Neural progenitor cell (in vitro differentiated cells): ENCODE results near the gene CKMT2. TPM values are rescaled to one million over a fixed set of nuclear protein-coding genes. Genes with fewer than 3 reads are reported as not detected.

Experiments
- DNase-seq: peaks from one replicate; pipeline ENCODE4 v3.0.0-alpha.2; 2016; ENCODE audit warnings: low spot score
- H2AFZ ChIP-seq: fragments of 200-600 bp; sonication (generic); replicated peaks from 2 replicates; pipeline ENCODE4 v1.6.1; 2016; ENCODE audit warnings: antibody characterized with exemption
- H3F3A ChIP-seq: fragments of 200-600 bp; sonication (generic); 2 replicates; pipeline ENCODE4 v1.6.1; 2016; ENCODE audit warnings: antibody characterized with exemption, low read depth
- H3K27ac ChIP-seq: fragments of 200-600 bp; sonication (generic); 2 replicates; pipeline ENCODE4 v1.5.1; 2016; ENCODE audit warnings: mild to moderate bottlenecking
- H3K27me3 ChIP-seq: fragments of 200-600 bp; sonication (generic); 2 replicates; pipeline ENCODE4 v1.6.1; 2016; ENCODE audit warnings: mild to moderate bottlenecking, moderate library complexity
- H3K36me3 ChIP-seq: fragments of 200-600 bp; sonication (generic); 2 replicates; pipeline ENCODE4 v1.5.1; 2016
- H3K4me1 ChIP-seq: fragments of 200-600 bp; sonication (generic); 2 replicates; pipeline ENCODE4 v1.6.1; 2016; ENCODE audit warnings: mixed run types
- H3K4me2 ChIP-seq: fragments of 200-600 bp; sonication (generic); 2 replicates; pipeline ENCODE4 v1.6.1; 2016
- H3K4me3 ChIP-seq: fragments of 200-600 bp; sonication (generic); 2 replicates; pipeline ENCODE4 v1.5.1; 2016
- H3K79me2 ChIP-seq: fragments of 200-600 bp; sonication (generic); 2 replicates; pipeline ENCODE4 v1.6.1; 2016; ENCODE audit warnings: low read depth
- H3K9ac ChIP-seq: fragments of 200-600 bp; sonication (generic); 2 replicates; pipeline ENCODE4 v1.6.1; 2016
- H3K9me3 ChIP-seq: fragments of 200-600 bp; sonication (generic); 2 replicates; pipeline ENCODE4 v1.5.1; 2016; ENCODE audit warnings: low read depth
- H4K20me1 ChIP-seq: fragments of 200-600 bp; sonication (generic); 2 replicates; pipeline ENCODE4 v1.6.1; 2016; ENCODE audit warnings: low read depth
- H3K27ac Mint-ChIP-seq: 3 replicates; pipeline ENCODE4 v1.8.0; 2021; ENCODE audit warnings: mixed read lengths
- H3K27me3 Mint-ChIP-seq: 2 replicates; pipeline ENCODE4 v1.8.0; 2022; ENCODE audit warnings: low read depth, mild to moderate bottlenecking, inconsistent platforms, moderate library complexity, mixed read lengths; ENCODE audit not compliant: insufficient read depth
- H3K36me3 Mint-ChIP-seq: 3 replicates; pipeline ENCODE4 v1.8.0; 2021; ENCODE audit warnings: mixed read lengths
- H3K4me1 Mint-ChIP-seq: 3 replicates; pipeline ENCODE4 v1.8.0; 2021; ENCODE audit warnings: mixed read lengths
- H3K4me3 Mint-ChIP-seq: 3 replicates; pipeline ENCODE4 v1.8.0; 2021; ENCODE audit warnings: mild to moderate bottlenecking, moderate library complexity, mixed read lengths
- H3K9me3 Mint-ChIP-seq: 3 replicates; pipeline ENCODE4 v1.8.0; 2020; ENCODE audit warnings: mixed read lengths
- EZH2 ChIP-seq: fragments of 200-600 bp; sonication (generic); IDR thresholded peaks from 2 replicates; pipeline ENCODE4 v1.6.1; 2017; ENCODE audit warnings: antibody characterized with exemption, mild to moderate bottlenecking, moderate library complexity
- EZH2phosphoT487 ChIP-seq: fragments of 200-600 bp; sonication (generic); IDR thresholded peaks from 2 replicates; pipeline ENCODE4 v1.6.1; 2017; ENCODE audit warnings: antibody characterized with exemption
- total RNA-seq: library from RNA; depleted of rRNA; stranded (reverse); fragments of >200 nt; gene quantifications from 2 replicates; pipeline ENCODE4 v1.2.3, GENCODE V29; 2015; ENCODE audit warnings: low replicate concordance
- TF ChIP-seq, protein P1 (sequence below): fragments of 200-600 bp; sonication (generic); IDR thresholded peaks from 2 replicates; pipeline ENCODE4 v1.5.1; 2017; ENCODE audit warnings: antibody characterized with exemption, mild to moderate bottlenecking

Gene CKMT2
- total RNA-seq, 1 donor from 2014 or later: not detected

- H3F3A ChIP-seq: peaks cover 32% of the 10 kb centered on the region
- Mint-ChIP-seq H3K36me3 (peaks cover 30% of the 10 kb centered on the region), H3K27me3 (peaks cover 2% of the 10 kb centered on the region), H3K4me3 (no peak overlapping the region), H3K9me3 (peaks cover 11% of the 10 kb centered on the region), H3K4me1 (peaks cover 17% of the 10 kb centered on the region), H3K27ac (no peak overlapping the region)
- peaks cover 40% of the 10 kb centered on the region for H3K4me1 ChIP-seq
- no peak overlapping the region for H3K4me3 ChIP-seq
- no peak overlapping the region for H3K9ac ChIP-seq
- DNase-seq: no peak
- H3K4me2 ChIP-seq: no peak overlapping the region
- no peaks in the 10 kb centered on the region for H3K79me2 ChIP-seq
- H2AFZ ChIP-seq: no peak overlapping the region
- H3K27me3 ChIP-seq: no peaks in the 10 kb centered on the region
- no peak for TF ChIP-seq EZH2phosphoT487
- TF ChIP-seq, protein P1, sequence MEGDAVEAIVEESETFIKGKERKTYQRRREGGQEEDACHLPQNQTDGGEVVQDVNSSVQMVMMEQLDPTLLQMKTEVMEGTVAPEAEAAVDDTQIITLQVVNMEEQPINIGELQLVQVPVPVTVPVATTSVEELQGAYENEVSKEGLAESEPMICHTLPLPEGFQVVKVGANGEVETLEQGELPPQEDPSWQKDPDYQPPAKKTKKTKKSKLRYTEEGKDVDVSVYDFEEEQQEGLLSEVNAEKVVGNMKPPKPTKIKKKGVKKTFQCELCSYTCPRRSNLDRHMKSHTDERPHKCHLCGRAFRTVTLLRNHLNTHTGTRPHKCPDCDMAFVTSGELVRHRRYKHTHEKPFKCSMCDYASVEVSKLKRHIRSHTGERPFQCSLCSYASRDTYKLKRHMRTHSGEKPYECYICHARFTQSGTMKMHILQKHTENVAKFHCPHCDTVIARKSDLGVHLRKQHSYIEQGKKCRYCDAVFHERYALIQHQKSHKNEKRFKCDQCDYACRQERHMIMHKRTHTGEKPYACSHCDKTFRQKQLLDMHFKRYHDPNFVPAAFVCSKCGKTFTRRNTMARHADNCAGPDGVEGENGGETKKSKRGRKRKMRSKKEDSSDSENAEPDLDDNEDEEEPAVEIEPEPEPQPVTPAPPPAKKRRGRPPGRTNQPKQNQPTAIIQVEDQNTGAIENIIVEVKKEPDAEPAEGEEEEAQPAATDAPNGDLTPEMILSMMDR: no peak
- TF ChIP-seq EZH2: no peak
- no peak overlapping the region for H3K27ac ChIP-seq
- H3K36me3 ChIP-seq: peaks cover 7% of the 10 kb centered on the region
- H3K9me3 ChIP-seq: peaks cover 8% of the 10 kb centered on the region
- peaks cover 18% of the 10 kb centered on the region for H4K20me1 ChIP-seq
Measured at GRCh38 chr5:81251922-81252321, 18.8 kb downstream of the CKMT2 start.

- peaks cover 23% of the 10 kb centered on the region for H3F3A ChIP-seq
- peaks cover 10% of the 10 kb centered on the region for H4K20me1 ChIP-seq
- H3K4me2 ChIP-seq: no peak overlapping the region
Measured at GRCh38 chr5:81252904-81253303, 19.8 kb downstream of the CKMT2 start.

DNA sequence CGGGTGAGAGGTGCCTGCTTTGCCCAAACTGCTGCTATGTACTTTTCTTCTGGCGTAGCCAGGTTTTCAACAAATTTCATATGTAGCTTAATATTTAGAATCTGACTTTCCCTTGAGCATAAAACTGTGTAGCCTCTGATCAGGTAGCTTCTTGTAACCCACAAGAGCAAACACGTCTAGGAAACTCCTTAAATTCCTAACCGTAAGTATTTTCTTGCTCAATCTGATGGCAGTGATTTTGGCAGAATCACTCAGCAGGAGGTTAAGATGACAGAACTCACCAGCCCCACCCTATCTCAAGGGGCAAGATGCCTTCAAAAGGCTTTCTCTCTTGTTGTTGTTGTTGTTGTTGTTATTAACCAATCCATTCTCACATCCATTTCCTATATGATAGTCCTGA lies 20.8 kb downstream of the CKMT2 start:
- peaks cover 2% of the 10 kb centered on the region for H3K4me1 Mint-ChIP-seq
- no peaks in the 10 kb centered on the region for H3K27me3 Mint-ChIP-seq
- Histone ChIP-seq H3K79me2 (peaks cover 8% of the 10 kb centered on the region), H3K4me2 (no peak overlapping the region), H3K27ac (no peak overlapping the region), H3K9ac (no peak overlapping the region), H3K4me1 (peaks cover 20% of the 10 kb centered on the region), H3K4me3 (no peak overlapping the region), H3F3A (peaks cover 14% of the 10 kb centered on the region), H3K27me3 (no peaks in the 10 kb centered on the region), H3K36me3 (peaks cover 7% of the 10 kb centered on the region), H2AFZ (no peak overlapping the region), H4K20me1 (peaks cover 3% of the 10 kb centered on the region), H3K9me3 (peaks cover 8% of the 10 kb centered on the region)
- H3K27ac Mint-ChIP-seq: no peak overlapping the region
- peaks cover 30% of the 10 kb centered on the region for H3K36me3 Mint-ChIP-seq
- H3K4me3 Mint-ChIP-seq: no peak overlapping the region
- TF ChIP-seq EZH2 (no peak), EZH2phosphoT487 (no peak)
- TF ChIP-seq, protein P1: no peak
- no peak for DNase-seq
- peaks cover 11% of the 10 kb centered on the region for H3K9me3 Mint-ChIP-seq

More at GRCh38 chr5:81252904-81253303, 19.8 kb downstream of the CKMT2 start:
- H3K4me3 Mint-ChIP-seq: no peak overlapping the region
- Histone ChIP-seq H3K36me3 (peaks cover 7% of the 10 kb centered on the region), H3K9me3 (peaks cover 8% of the 10 kb centered on the region), H2AFZ (no peak overlapping the region), H3K79me2 (no peaks in the 10 kb centered on the region), H3K4me3 (no peak overlapping the region), H3K9ac (no peak overlapping the region), H3K27me3 (no peaks in the 10 kb centered on the region), H3K27ac (no peak overlapping the region), H3K4me1 (peaks cover 30% of the 10 kb centered on the region)
- TF ChIP-seq EZH2: no peak
- TF ChIP-seq EZH2phosphoT487: no peak
- TF ChIP-seq, protein P1: no peak
- no peak for DNase-seq
- peaks cover 11% of the 10 kb centered on the region for H3K9me3 Mint-ChIP-seq
- peak overlapping the region; percentile 50 for H3K27ac Mint-ChIP-seq
- H3K4me1 Mint-ChIP-seq: peaks cover 10% of the 10 kb centered on the region
- no peaks in the 10 kb centered on the region for H3K27me3 Mint-ChIP-seq
- peaks cover 30% of the 10 kb centered on the region for H3K36me3 Mint-ChIP-seq
